Neuronal stem cell (in vitro differentiated cells): ENCODE data around the gene ZIC2. TPM values are rescaled to one million over a fixed set of nuclear protein-coding genes. Genes with fewer than 3 reads are reported as not detected.
A peak's percentile ranks its signal among the peaks of the same experiment; 100 is the strongest.

Experiments used
- DNase-seq: peaks from one replicate; pipeline ENCODE4 v3.0.0-alpha.2; 2013; ENCODE audit warnings: low spot score
- H2AFZ ChIP-seq: one replicate; pipeline ENCODE4 v1.6.1; 2013; ENCODE audit warnings: mild to moderate bottlenecking, low read length, inconsistent platforms
- H2AK5ac ChIP-seq: 2 replicates; pipeline ENCODE4 v1.6.1; 2013; ENCODE audit warnings: low read depth, mild to moderate bottlenecking, inconsistent platforms, low read length, moderate library complexity, mixed read lengths
- H2BK120ac ChIP-seq: 2 replicates; pipeline ENCODE4 v1.6.1; 2013; ENCODE audit warnings: low read depth, mild to moderate bottlenecking, inconsistent platforms, low read length, moderate library complexity, mixed read lengths
- H2BK12ac ChIP-seq: one replicate; pipeline ENCODE4 v1.6.1; 2013; ENCODE audit warnings: low read length, inconsistent platforms
- H2BK15ac ChIP-seq: 2 replicates; pipeline ENCODE4 v1.6.1; 2013; ENCODE audit warnings: mild to moderate bottlenecking, low read length, inconsistent platforms, mixed read lengths
- H2BK5ac ChIP-seq: one replicate; pipeline ENCODE4 v1.6.1; 2013; ENCODE audit warnings: inconsistent platforms, mild to moderate bottlenecking, low read length, moderate library complexity
- H3K14ac ChIP-seq: one replicate; pipeline ENCODE4 v1.6.1; 2013; ENCODE audit warnings: low read length, inconsistent platforms
- H3K18ac ChIP-seq: 2 replicates; pipeline ENCODE4 v1.6.1; 2013; ENCODE audit warnings: low read length, inconsistent platforms
- H3K23ac ChIP-seq: 2 replicates; pipeline ENCODE4 v1.6.1; 2013; ENCODE audit warnings: low read depth, mild to moderate bottlenecking, mixed read lengths, low read length, inconsistent platforms; ENCODE audit not compliant: poor library complexity
- H3K27ac ChIP-seq: replicated peaks from 3 replicates; pipeline ENCODE4 v1.5.1; 2013; ENCODE audit warnings: low read length, inconsistent platforms
- H3K27me3 ChIP-seq, 3 experiments: 2 replicates each; pipeline ENCODE4 v1.6.1; 2013; ENCODE audit warnings: low read length in 3 of 3, mild to moderate bottlenecking in 2 of 3, inconsistent platforms in 1 of 3, low read depth in 1 of 3, mixed read lengths in 1 of 3, moderate library complexity in 1 of 3; ENCODE audit not compliant: control insufficient read depth in 3 of 3, insufficient read depth in 3 of 3
- H3K36me3 ChIP-seq, 2 donors: replicated peaks in 1 of 2; 2 replicates each; pipeline ENCODE4 v1.6.1; 2013; ENCODE audit warnings: low read length in 2 of 2; ENCODE audit not compliant: control insufficient read depth in 2 of 2, insufficient read depth in 2 of 2
- H3K4ac ChIP-seq: 2 replicates; pipeline ENCODE4 v1.6.1; 2013; ENCODE audit warnings: inconsistent platforms, mild to moderate bottlenecking, low read length, moderate library complexity
- H3K4me1 ChIP-seq, 2 donors: 1 replicate in 1 of 2; 2 replicates in 1 of 2; pipeline ENCODE4 v1.6.1; 2013; ENCODE audit warnings: low read length in 2 of 2, low read depth in 1 of 2; ENCODE audit not compliant: control insufficient read depth in 2 of 2, insufficient read depth in 1 of 2
- H3K4me2 ChIP-seq: one replicate; pipeline ENCODE4 v1.6.1; 2013; ENCODE audit warnings: mild to moderate bottlenecking, low read length, inconsistent platforms; ENCODE audit not compliant: insufficient read depth, poor library complexity, severe bottlenecking
- H3K4me3 ChIP-seq, 2 donors: 2 replicates each; pipeline ENCODE4 v1.5.1; 2013; ENCODE audit warnings: low read length in 2 of 2, mild to moderate bottlenecking in 2 of 2, inconsistent platforms in 1 of 2, moderate library complexity in 1 of 2
- H3K79me1 ChIP-seq: one replicate; pipeline ENCODE4 v1.6.1; 2013; ENCODE audit warnings: low read depth, mild to moderate bottlenecking, inconsistent platforms, low read length, moderate library complexity
- H3K9ac ChIP-seq: one replicate; pipeline ENCODE4 v1.6.1; 2013; ENCODE audit warnings: mild to moderate bottlenecking, low read depth, low read length, inconsistent platforms; ENCODE audit not compliant: poor library complexity
- H3K9me3 ChIP-seq, 2 donors: replicated peaks in 1 of 2; 2 replicates each; pipeline versions ENCODE3 to v1.6.1; 2013; ENCODE audit warnings: low read length in 2 of 2, mild to moderate bottlenecking in 2 of 2, inconsistent platforms in 1 of 2, low read depth in 1 of 2, mixed read lengths in 1 of 2, moderate library complexity in 1 of 2; ENCODE audit not compliant: control insufficient read depth in 2 of 2, insufficient read depth in 1 of 2
- H4K8ac ChIP-seq: one replicate; pipeline ENCODE4 v1.6.1; 2013; ENCODE audit warnings: low read depth, mild to moderate bottlenecking, inconsistent platforms, low read length, moderate library complexity
- H4K91ac ChIP-seq: one replicate; pipeline ENCODE4 v1.6.1; 2013; ENCODE audit warnings: low read length, low read depth, mild to moderate bottlenecking, inconsistent platforms; ENCODE audit not compliant: poor library complexity
- WGBS, 2 donors: extraction: QIAGEN DNeasy Blood & Tissue Kit; methylation state at CpG; one replicate each; pipeline ENCODE4 v1.1.7; 2013; ENCODE audit warnings: missing lambda C conversion rate in 2 of 2, mixed read lengths in 1 of 2; ENCODE audit not compliant: insufficient read length in 2 of 2, insufficient replicate concordance in 1 of 2; ENCODE audit errors: extremely low coverage in 2 of 2; 5-methylcytosine and 5-hydroxymethylcytosine counted together
- polyA plus RNA-seq, 2 experiments: library from polyadenylated mRNA; stranded (reverse); fragments of 200-250 nt; gene quantifications; one replicate each; pipeline ENCODE4 v1.2.3, GENCODE V29; 2013

Gene ZIC2
- polyA plus RNA-seq (2013, experiment 1 of 2), result 120 TPM
- 122 TPM for polyA plus RNA-seq (2013, experiment 2 of 2)

DNA sequence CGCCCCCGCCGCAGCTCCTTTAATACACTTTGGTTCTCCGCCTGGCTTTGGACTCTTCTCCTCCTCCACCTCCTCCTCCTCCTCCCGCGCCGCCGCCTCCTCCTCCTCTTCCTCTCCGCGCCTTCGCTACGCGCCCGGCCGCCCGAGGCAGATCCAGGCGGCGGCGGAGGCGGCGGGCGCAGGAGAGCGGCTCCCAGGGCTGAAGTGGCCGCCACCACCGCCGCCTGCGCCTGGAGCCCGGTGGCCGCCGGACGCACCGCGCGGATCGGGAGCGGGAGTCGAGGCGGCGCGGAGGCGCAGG lies at the start of gene ZIC2:
TSS of gene ZIC2 (plus strand) at position 50 of the 301 bp plus-strand sequence. CDS start 281 bp downstream, outside the sequence.
- peak within 1 kb of the TSS; percentile 100 for H3K9ac ChIP-seq
- H3K4me2 ChIP-seq, result peak within 1 kb of the TSS; percentile 60
- no peak within 1 kb of the TSS for H2BK12ac ChIP-seq
- no peak for DNase-seq
- H3K27me3 ChIP-seq, result peaks cover 0 to 8% (median 0%) of the 10 kb centered on the region in 3 experiments
- no peaks in the 10 kb centered on the region for H3K9me3 ChIP-seq
- peak within 1 kb of the TSS; percentile 42 for H3K4ac ChIP-seq
- peak within 1 kb of the TSS; percentile 82 for H2AFZ ChIP-seq
- H3K4me3 ChIP-seq, result peak within 1 kb of the TSS; percentile 98 to 99
- H3K23ac ChIP-seq, result peak within 1 kb of the TSS; percentile 98
- peak within 1 kb of the TSS; percentile 67 for H3K14ac ChIP-seq
- peaks cover 3% of the 10 kb centered on the region for H3K79me1 ChIP-seq
- H2BK15ac ChIP-seq, result peak within 1 kb of the TSS; percentile 84
- WGBS, 2 donors, result no CpG with 5 or more reads among the region's 41 CpGs
- peak within 1 kb of the TSS; percentile 100 for H3K27ac ChIP-seq
- H3K18ac ChIP-seq, result peak within 1 kb of the TSS; percentile 100
- peak within 1 kb of the TSS; percentile 82 for H2BK120ac ChIP-seq
- peaks cover 8 to 9% of the 10 kb centered on the region in 2 donors for H3K4me1 ChIP-seq
- peak within 1 kb of the TSS; percentile 62 for H4K91ac ChIP-seq
- H4K8ac ChIP-seq, result peak within 1 kb of the TSS; percentile 49
- H2AK5ac ChIP-seq, result peak within 1 kb of the TSS; percentile 79
- H3K36me3 ChIP-seq, result peaks cover 17 to 40% of the 10 kb centered on the region in 2 donors
- peak within 1 kb of the TSS; percentile 99 for H2BK5ac ChIP-seq

DNA sequence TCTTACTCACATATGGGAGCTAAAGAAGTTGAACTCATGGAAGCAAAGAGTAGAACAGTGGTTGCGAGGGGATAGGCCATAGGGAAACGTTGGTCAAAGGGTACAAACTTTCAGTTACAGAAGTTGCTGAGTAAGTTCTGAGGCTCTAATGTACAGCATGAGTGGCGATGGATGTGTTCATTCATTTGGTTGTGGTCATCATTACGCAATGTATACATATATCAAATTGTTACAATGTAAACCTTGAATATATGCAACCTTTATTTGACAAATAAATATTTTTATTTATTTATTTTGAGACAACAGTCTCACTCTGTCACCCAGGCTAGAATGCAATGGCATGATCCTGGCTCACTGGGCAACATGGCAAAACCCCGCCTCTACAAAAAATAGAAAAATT lies 48.7 kb upstream of the ZIC2 start:
- no peak overlapping the region for H3K14ac ChIP-seq
- no peak overlapping the region for H3K4me3 ChIP-seq
- H2AFZ ChIP-seq, result no peak overlapping the region
- no peak overlapping the region for H3K4ac ChIP-seq
- no peak overlapping the region for H3K23ac ChIP-seq
- H2BK5ac ChIP-seq, result no peak overlapping the region
- H4K8ac ChIP-seq, result no peak overlapping the region
- no peak overlapping the region for H3K4me2 ChIP-seq
- no peak overlapping the region for H2AK5ac ChIP-seq
- no peak overlapping the region for H4K91ac ChIP-seq
- H3K27ac ChIP-seq, result no peak overlapping the region
- H2BK120ac ChIP-seq, result no peak overlapping the region
- peaks cover 0 to 8% of the 10 kb centered on the region in 2 donors for H3K36me3 ChIP-seq
- no peak overlapping the region for H2BK15ac ChIP-seq
- H3K79me1 ChIP-seq, result no peaks in the 10 kb centered on the region
- no peak overlapping the region for H3K9ac ChIP-seq
- no peaks in the 10 kb centered on the region for H3K9me3 ChIP-seq
- no CpG with 5 or more reads among the region's 5 CpGs for WGBS, 2 donors
- H3K18ac ChIP-seq, result no peak overlapping the region
- no peak for DNase-seq
- peaks cover 0 to 1% of the 10 kb centered on the region in 2 donors for H3K4me1 ChIP-seq
- H3K27me3 ChIP-seq, result no peaks in the 10 kb centered on the region
- no peak overlapping the region for H2BK12ac ChIP-seq

DNA sequence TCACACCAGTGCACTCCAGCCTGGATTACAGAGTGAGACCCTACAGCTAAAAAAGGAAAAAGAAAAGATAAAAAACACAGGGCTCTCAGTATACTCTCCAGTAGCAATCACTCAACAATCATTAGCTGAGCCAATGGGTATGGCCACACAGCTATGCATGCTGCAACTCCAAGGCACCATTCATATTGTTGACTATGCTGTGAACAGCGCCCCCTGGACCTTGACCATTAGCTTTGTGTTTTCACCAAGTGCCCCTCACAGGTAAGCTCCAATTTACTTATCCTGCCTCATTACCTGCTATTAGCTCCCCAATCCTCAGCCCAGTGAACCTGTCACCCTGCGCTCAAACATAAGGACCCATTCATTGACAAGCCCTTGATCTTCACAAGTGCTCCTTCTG lies 45.8 kb upstream of the ZIC2 start:
- Histone ChIP-seq H4K8ac (no peak overlapping the region), H3K79me1 (no peaks in the 10 kb centered on the region), H3K36me3 (peaks cover 0 to 8% of the 10 kb centered on the region in 2 donors), H2AFZ (no peak overlapping the region), H3K4ac (no peak overlapping the region), H3K14ac (no peak overlapping the region), H2AK5ac (no peak overlapping the region), H3K27me3 (no peaks in the 10 kb centered on the region), H3K23ac (no peak overlapping the region), H3K4me3 (no peak overlapping the region), H3K4me2 (no peak overlapping the region), H2BK15ac (no peak overlapping the region), H3K9me3 (no peaks in the 10 kb centered on the region), H2BK5ac (no peak overlapping the region), H3K9ac (no peak overlapping the region), H2BK12ac (no peak overlapping the region), H3K27ac (no peak overlapping the region), H2BK120ac (no peak overlapping the region), H4K91ac (no peak overlapping the region), H3K4me1 (peaks cover 0 to 6% of the 10 kb centered on the region in 2 donors), H3K18ac (no peak overlapping the region)
- no CpG with 5 or more reads among the region's 2 CpGs for WGBS, 2 donors
- DNase-seq, result no peak

GRCh38 chr13:99938635-99939034 lies 42.9 kb upstream of the ZIC2 start:
- Histone ChIP-seq H3K27me3 (no peaks in the 10 kb centered on the region), H3K79me1 (no peaks in the 10 kb centered on the region), H2BK120ac (no peak overlapping the region), H3K27ac (no peak overlapping the region), H3K36me3 (peaks cover 0 to 8% of the 10 kb centered on the region in 2 donors), H2BK5ac (no peak overlapping the region), H2AK5ac (no peak overlapping the region), H3K4ac (no peak overlapping the region), H3K23ac (no peak overlapping the region), H4K91ac (no peak overlapping the region), H3K18ac (no peak overlapping the region), H3K4me2 (no peak overlapping the region), H3K9ac (no peak overlapping the region), H3K4me1 (peaks cover 0 to 6% of the 10 kb centered on the region in 2 donors), H2BK12ac (no peak overlapping the region), H3K14ac (no peak overlapping the region), H3K9me3 (no peaks in the 10 kb centered on the region), H2BK15ac (no peak overlapping the region), H3K4me3 (no peak overlapping the region), H2AFZ (no peak overlapping the region), H4K8ac (no peak overlapping the region)
- no peak for DNase-seq
- WGBS, 2 donors, result no CpG with 5 or more reads among the region's 7 CpGs
